CD4-positive, alpha-beta T cell treated with Interleukin-4 for 1 hour (primary cell): ENCODE data around the gene TMSB15C.
A peak's percentile ranks its signal among the peaks of the same experiment; 100 is the strongest.
"Not testable (repeated sequence)": the region's sequence is repeated elsewhere in the genome, so short reads cannot be mapped to it uniquely, and the experiment has no call there.

Experiments
- DNase-seq, 2 donors: peaks; one replicate each; pipeline ENCODE4 v3.0.0-alpha.2; 2020 to 2022

TMSB15C gene

GRCh38 chrX:104075778-104076445 is at the start of gene TMSB15C:
TMSB15C (minus strand) TSS chrX:104076236.
- not testable (repeated sequence) for DNase-seq

GRCh38 chrX:104122829-104123228 is 46.8 kb upstream of the TMSB15C start:
- DNase-seq, result no peak

GRCh38 chrX:104118765-104119164 is 42.7 kb upstream of the TMSB15C start:
- no peak for DNase-seq

GRCh38 chrX:104117759-104118158 is 41.7 kb upstream of the TMSB15C start:
- DNase-seq, result no peak

- peak; percentile 48 to 56 for DNase-seq
Measured at GRCh38 chrX:104113222-104113965, 37.4 kb upstream of the TMSB15C start.

GRCh38 chrX:104112326-104112951 is 36.4 kb upstream of the TMSB15C start, which contains the start of gene ZCCHC18:
ZCCHC18 (plus strand) TSS chrX:104112523; CDS start chrX:104114112, 1,589 bp downstream.
- peak; percentile 24 to 41 for DNase-seq

GRCh38 chrX:104110491-104111240 is 34.6 kb upstream of the TMSB15C start:
- DNase-seq, result peak in 1 of 2 donors; percentile 40

- no peak for DNase-seq
Measured at GRCh38 chrX:104108955-104109354, 32.9 kb upstream of the TMSB15C start.

GRCh38 chrX:104105330-104106262 is 29.6 kb upstream of the TMSB15C start:
- DNase-seq, result no peak

- DNase-seq, result no peak
Measured at GRCh38 chrX:104104676-104105075, 28.6 kb upstream of the TMSB15C start.

GRCh38 chrX:104098919-104099318 is 22.9 kb upstream of the TMSB15C start:
- no peak for DNase-seq

- peak; percentile 63 to 74 for DNase-seq
Measured at GRCh38 chrX:104098151-104098808, 22.2 kb upstream of the TMSB15C start.

GRCh38 chrX:104085919-104086318 is 9.9 kb upstream of the TMSB15C start:
- DNase-seq, result no peak

- DNase-seq, result no peak
Measured at GRCh38 chrX:104085477-104085876, 9.4 kb upstream of the TMSB15C start.

GRCh38 chrX:104084534-104085277 is 8.7 kb upstream of the TMSB15C start:
- no peak for DNase-seq

GRCh38 chrX:104084063-104084462 is 8.0 kb upstream of the TMSB15C start:
- no peak for DNase-seq

- not testable (repeated sequence) for DNase-seq
Measured at GRCh38 chrX:104077854-104078253, 1.8 kb upstream of the TMSB15C start.

- not testable (repeated sequence) for DNase-seq
Measured at GRCh38 chrX:104062636-104063035, 13.4 kb downstream of the TMSB15C start.

- DNase-seq, result not testable (repeated sequence)
Measured at GRCh38 chrX:104054956-104055355, 21.1 kb downstream of the TMSB15C start.

GRCh38 chrX:104047171-104047570 is 28.9 kb downstream of the TMSB15C start:
- no peak for DNase-seq
